ENCODE results near the gene PCBP1.
"Not testable (repeated sequence)": the region's sequence is repeated elsewhere in the genome, so short reads cannot be mapped to it uniquely, and the experiment has no call there.

Gene PCBP1

DNA sequence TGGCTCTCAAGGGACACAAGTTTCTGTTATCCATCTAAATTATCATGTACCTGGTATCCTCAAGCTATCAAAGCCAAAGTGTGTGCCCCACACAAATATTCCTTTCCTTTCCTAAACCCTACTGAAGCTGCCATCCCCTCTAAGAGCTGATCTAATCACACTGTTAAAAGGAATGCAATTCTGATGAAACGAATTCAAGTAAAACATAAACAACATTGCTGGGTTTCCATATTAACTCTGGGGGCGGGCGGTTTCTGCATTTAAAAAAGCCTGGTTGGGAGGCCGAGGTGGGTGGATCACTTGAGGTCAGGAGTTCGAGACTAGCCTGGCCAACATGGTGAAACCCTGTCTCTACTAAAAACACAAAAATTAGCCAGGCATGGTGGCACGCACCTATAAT lies 41.9 kb upstream of the PCBP1 start:
- Histone ChIP-seq H3K27ac (ENCODE audit: insufficient read depth in 1 of 2, low read depth in 1 of 2, low read length in 2 of 2, poor library complexity in 1 of 2, severe bottlenecking in 2 of 2) (no peak overlapping the region), H3K27me3 (replicated peaks in 2 of 5; ENCODE audit: control insufficient read depth in 4 of 5, insufficient read depth in 5 of 5, low read length in 4 of 5) (no peaks in the 10 kb centered on the region), H3K9me3 (ENCODE audit: control extremely low read depth in 1 of 5, control insufficient read depth in 4 of 5, insufficient read depth in 2 of 5, low read depth in 1 of 5, low read length in 4 of 5) (no peaks in the 10 kb centered on the region), H3K4me1 (ENCODE audit: control extremely low read depth in 1 of 4, control insufficient read depth in 4 of 4, insufficient read depth in 4 of 4, low read length in 3 of 4) (peaks cover 19 to 62% (median 39%) of the 10 kb centered on the region in 4 experiments), H3K4me3 (ENCODE audit: control insufficient read depth in 1 of 7, extremely low read depth in 1 of 7, insufficient read depth in 4 of 7, low read depth in 2 of 7, low read length in 6 of 7) (no peak overlapping the region), H3K36me3 (ENCODE audit: control insufficient read depth in 4 of 4, insufficient read depth in 4 of 4, low read length in 3 of 4) (peaks cover 2 to 24% (median 13%) of the 10 kb centered on the region in 4 experiments)
- WGBS (ENCODE audit: insufficient coverage), result 100% methylated on average over 3 of the region's 6 CpGs
- POLR2A ChIA-PET, result no interaction called here
- CTCF ChIA-PET, result interaction anchor here (1.1 to 2.4 kb wide), 2 partner anchors 40 to 131 kb away, joined by 3 to 6 read pairs; partner anchors contain the start of gene MXD1
- no peak for DNase-seq

DNA sequence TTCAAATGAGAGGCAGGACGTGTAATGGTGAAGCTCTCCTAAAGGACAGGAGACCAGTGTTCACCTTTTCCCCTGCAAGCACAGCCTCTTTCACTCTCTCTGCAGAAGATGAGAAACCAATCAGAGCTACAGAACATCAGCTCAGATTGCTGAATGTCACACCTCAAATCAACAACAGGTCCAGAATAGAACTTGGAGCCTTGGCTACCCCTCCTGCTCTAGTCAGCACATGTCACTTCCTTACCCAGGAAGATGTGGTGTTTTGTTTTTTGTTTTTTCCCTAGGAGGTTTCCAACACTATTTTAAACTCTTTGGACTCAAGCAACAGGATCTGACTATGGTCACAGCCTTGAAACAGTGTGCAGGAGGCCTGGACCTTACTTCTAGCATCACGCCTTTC lies 41.3 kb upstream of the PCBP1 start:
- DNase-seq, result peak in 1 of 3 donors; percentile 6
- ChIA-PET CTCF (interaction anchor here (1.1 to 2.4 kb wide), 3 partner anchors 40 to 132 kb away, joined by 3 to 6 read pairs (median 3); partner anchors contain the start of gene MXD1), POLR2A (no interaction called here)
- peaks cover 2 to 24% (median 14%) of the 10 kb centered on the region in 4 experiments for H3K36me3 ChIP-seq (ENCODE audit: control insufficient read depth in 4 of 4, insufficient read depth in 4 of 4, low read length in 3 of 4)
- WGBS (ENCODE audit: insufficient coverage), result 100% methylated on average over 2 of the region's 2 CpGs
- H3K9me3 ChIP-seq (ENCODE audit: control extremely low read depth in 1 of 5, control insufficient read depth in 4 of 5, insufficient read depth in 2 of 5, low read depth in 1 of 5, low read length in 4 of 5), result no peaks in the 10 kb centered on the region
- peak overlapping the region in 1 of 2 experiments; percentile 21 for H3K27ac ChIP-seq (ENCODE audit: insufficient read depth in 1 of 2, low read depth in 1 of 2, low read length in 2 of 2, poor library complexity in 1 of 2, severe bottlenecking in 2 of 2)
- peaks cover 19 to 62% (median 39%) of the 10 kb centered on the region in 4 experiments for H3K4me1 ChIP-seq (ENCODE audit: control extremely low read depth in 1 of 4, control insufficient read depth in 4 of 4, insufficient read depth in 4 of 4, low read length in 3 of 4)
- H3K4me3 ChIP-seq (ENCODE audit: control insufficient read depth in 1 of 7, extremely low read depth in 1 of 7, insufficient read depth in 4 of 7, low read depth in 2 of 7, low read length in 6 of 7), result no peak overlapping the region
- H3K27me3 ChIP-seq (replicated peaks in 2 of 5; ENCODE audit: control insufficient read depth in 4 of 5, insufficient read depth in 5 of 5, low read length in 4 of 5), result no peaks in the 10 kb centered on the region

DNA sequence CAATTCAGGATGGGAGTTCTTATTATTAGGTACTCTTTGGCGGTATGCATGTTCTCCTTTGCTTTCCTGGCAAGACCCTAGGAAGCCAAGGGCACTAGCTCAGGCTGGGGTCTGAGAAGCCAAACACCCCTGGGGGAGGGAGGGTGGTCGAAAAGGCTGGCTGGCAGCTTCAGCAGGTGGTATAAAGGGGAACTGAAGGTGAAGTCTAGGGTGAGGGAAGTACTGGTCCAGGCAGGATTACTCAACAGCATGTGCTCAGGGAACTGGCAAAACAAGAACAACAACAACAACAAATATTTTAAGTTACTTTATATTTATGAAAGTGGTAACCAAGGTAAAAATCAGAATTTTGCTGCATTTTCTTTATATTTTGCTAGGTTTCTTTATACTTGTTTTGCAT lies 40.7 kb upstream of the PCBP1 start:
- peak; percentile 20 to 71 (median 61) for DNase-seq
- ChIA-PET CTCF (interaction anchor here (1.5 kb wide), 1 partner anchor 130 kb away, joined by 3 read pairs; no protein-coding TSS in a partner anchor), POLR2A (interaction anchor here (0.9 kb wide), 1 partner anchor 132 kb away, joined by 4 read pairs; the partner anchor contains the start of gene MXD1)
- Histone ChIP-seq H3K9me3 (ENCODE audit: control extremely low read depth in 1 of 5, control insufficient read depth in 4 of 5, insufficient read depth in 2 of 5, low read depth in 1 of 5, low read length in 4 of 5) (no peaks in the 10 kb centered on the region), H3K27me3 (replicated peaks in 2 of 5; ENCODE audit: control insufficient read depth in 4 of 5, insufficient read depth in 5 of 5, low read length in 4 of 5) (no peaks in the 10 kb centered on the region), H3K4me3 (ENCODE audit: control insufficient read depth in 1 of 7, extremely low read depth in 1 of 7, insufficient read depth in 4 of 7, low read depth in 2 of 7, low read length in 6 of 7) (no peak overlapping the region), H3K27ac (ENCODE audit: insufficient read depth in 1 of 2, low read depth in 1 of 2, low read length in 2 of 2, poor library complexity in 1 of 2, severe bottlenecking in 2 of 2) (peak overlapping the region in 1 of 2 experiments; percentile 21), H3K4me1 (ENCODE audit: control extremely low read depth in 1 of 4, control insufficient read depth in 4 of 4, insufficient read depth in 4 of 4, low read length in 3 of 4) (peaks cover 19 to 61% (median 39%) of the 10 kb centered on the region in 4 experiments), H3K36me3 (ENCODE audit: control insufficient read depth in 4 of 4, insufficient read depth in 4 of 4, low read length in 3 of 4) (peaks cover 5 to 30% (median 17%) of the 10 kb centered on the region in 4 experiments)
- WGBS (ENCODE audit: insufficient coverage), result 23% methylated on average over 2 of the region's 2 CpGs

GRCh38 chr2:70047451-70047850 lies 39.8 kb upstream of the PCBP1 start:
- peak in 2 of 3 donors; percentile 28 to 34 for DNase-seq
- H3K9me3 ChIP-seq (ENCODE audit: control extremely low read depth in 1 of 5, control insufficient read depth in 4 of 5, insufficient read depth in 2 of 5, low read depth in 1 of 5, low read length in 4 of 5), result no peaks in the 10 kb centered on the region
- CTCF ChIA-PET, result interaction anchor here (1.4 to 1.5 kb wide), 2 partner anchors 9 to 130 kb away, joined by 3 to 4 read pairs; no protein-coding TSS in a partner anchor
- H3K27me3 ChIP-seq (replicated peaks in 2 of 5; ENCODE audit: control insufficient read depth in 4 of 5, insufficient read depth in 5 of 5, low read length in 4 of 5), result no peaks in the 10 kb centered on the region
- H3K27ac ChIP-seq (ENCODE audit: insufficient read depth in 1 of 2, low read depth in 1 of 2, low read length in 2 of 2, poor library complexity in 1 of 2, severe bottlenecking in 2 of 2), result peak overlapping the region; percentile 11 to 65
- peaks cover 5 to 34% (median 21%) of the 10 kb centered on the region in 4 experiments for H3K36me3 ChIP-seq (ENCODE audit: control insufficient read depth in 4 of 4, insufficient read depth in 4 of 4, low read length in 3 of 4)
- WGBS (ENCODE audit: insufficient coverage), result 96% methylated on average over 2 of the region's 5 CpGs
- H3K4me1 ChIP-seq (ENCODE audit: control extremely low read depth in 1 of 4, control insufficient read depth in 4 of 4, insufficient read depth in 4 of 4, low read length in 3 of 4), result peaks cover 19 to 53% (median 39%) of the 10 kb centered on the region in 4 experiments
- no peak overlapping the region for H3K4me3 ChIP-seq (ENCODE audit: control insufficient read depth in 1 of 7, extremely low read depth in 1 of 7, insufficient read depth in 4 of 7, low read depth in 2 of 7, low read length in 6 of 7)
- POLR2A ChIA-PET, result interaction anchor here (0.6 to 0.9 kb wide), 2 partner anchors 10 to 133 kb away, joined by 4 to 7 read pairs; partner anchors contain the start of gene MXD1

- no peak for DNase-seq
- H3K4me3 ChIP-seq (ENCODE audit: control insufficient read depth in 1 of 7, extremely low read depth in 1 of 7, insufficient read depth in 4 of 7, low read depth in 2 of 7, low read length in 6 of 7), result no peak overlapping the region
- no peaks in the 10 kb centered on the region for H3K9me3 ChIP-seq (ENCODE audit: control extremely low read depth in 1 of 5, control insufficient read depth in 4 of 5, insufficient read depth in 2 of 5, low read depth in 1 of 5, low read length in 4 of 5)
- no peak overlapping the region for H3K27ac ChIP-seq (ENCODE audit: insufficient read depth in 1 of 2, low read depth in 1 of 2, low read length in 2 of 2, poor library complexity in 1 of 2, severe bottlenecking in 2 of 2)
- peaks cover 14 to 35% (median 23%) of the 10 kb centered on the region in 4 experiments for H3K4me1 ChIP-seq (ENCODE audit: control extremely low read depth in 1 of 4, control insufficient read depth in 4 of 4, insufficient read depth in 4 of 4, low read length in 3 of 4)
- peaks cover 9 to 47% (median 30%) of the 10 kb centered on the region in 4 experiments for H3K36me3 ChIP-seq (ENCODE audit: control insufficient read depth in 4 of 4, insufficient read depth in 4 of 4, low read length in 3 of 4)
- WGBS (ENCODE audit: insufficient coverage), result no CpG with 5 or more reads among the region's 1 CpG
- ChIA-PET CTCF (interaction anchor here (1.3 kb wide), 1 partner anchor 94 kb away, joined by 4 read pairs; no protein-coding TSS in a partner anchor), POLR2A (no interaction called here)
- no peaks in the 10 kb centered on the region for H3K27me3 ChIP-seq (replicated peaks in 2 of 5; ENCODE audit: control insufficient read depth in 4 of 5, insufficient read depth in 5 of 5, low read length in 4 of 5)
Observed at GRCh38 chr2:70049255-70049654, 38.0 kb upstream of the PCBP1 start.

- Histone ChIP-seq H3K4me3 (ENCODE audit: control insufficient read depth in 1 of 7, extremely low read depth in 1 of 7, insufficient read depth in 4 of 7, low read depth in 2 of 7, low read length in 6 of 7) (no peak overlapping the region), H3K27me3 (replicated peaks in 2 of 5; ENCODE audit: control insufficient read depth in 4 of 5, insufficient read depth in 5 of 5, low read length in 4 of 5) (no peaks in the 10 kb centered on the region), H3K4me1 (ENCODE audit: control extremely low read depth in 1 of 4, control insufficient read depth in 4 of 4, insufficient read depth in 4 of 4, low read length in 3 of 4) (peaks cover 11 to 19% (median 15%) of the 10 kb centered on the region in 4 experiments), H3K36me3 (ENCODE audit: control insufficient read depth in 4 of 4, insufficient read depth in 4 of 4, low read length in 3 of 4) (peaks cover 14 to 57% (median 34%) of the 10 kb centered on the region in 4 experiments), H3K27ac (ENCODE audit: insufficient read depth in 1 of 2, low read depth in 1 of 2, low read length in 2 of 2, poor library complexity in 1 of 2, severe bottlenecking in 2 of 2) (no peak overlapping the region), H3K9me3 (ENCODE audit: control extremely low read depth in 1 of 5, control insufficient read depth in 4 of 5, insufficient read depth in 2 of 5, low read depth in 1 of 5, low read length in 4 of 5) (no peaks in the 10 kb centered on the region)
- no peak for DNase-seq
- ChIA-PET POLR2A (no interaction called here), CTCF (no interaction called here)
- WGBS (ENCODE audit: insufficient coverage), result 100% methylated on average over 1 of the region's 5 CpGs
Observed at GRCh38 chr2:70050631-70051425, 36.4 kb upstream of the PCBP1 start.

DNA sequence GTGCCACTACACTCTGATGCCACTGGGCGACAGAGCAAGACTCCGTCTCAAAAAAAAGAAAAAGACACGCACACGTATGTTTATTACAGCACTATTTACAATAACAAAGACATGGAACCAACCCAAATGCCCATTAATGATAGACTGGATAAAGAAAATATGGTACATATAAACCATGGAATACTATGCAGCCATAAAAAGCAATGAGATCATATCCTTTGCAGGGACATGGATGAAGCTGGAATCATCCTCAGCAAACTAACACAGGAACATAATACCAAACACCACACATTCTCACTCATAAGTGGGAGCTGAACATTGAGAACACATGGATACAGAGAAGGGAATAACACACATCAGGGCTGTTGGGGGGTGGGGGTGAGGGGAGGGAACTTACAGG lies 32.0 kb upstream of the PCBP1 start:
- H3K27me3 ChIP-seq (replicated peaks in 2 of 5; ENCODE audit: control insufficient read depth in 4 of 5, insufficient read depth in 5 of 5, low read length in 4 of 5); H3K4me3 ChIP-seq (ENCODE audit: control insufficient read depth in 1 of 7, extremely low read depth in 1 of 7, insufficient read depth in 4 of 7, low read depth in 2 of 7, low read length in 6 of 7); H3K9me3 ChIP-seq (ENCODE audit: control extremely low read depth in 1 of 5, control insufficient read depth in 4 of 5, insufficient read depth in 2 of 5, low read depth in 1 of 5, low read length in 4 of 5); POLR2A ChIA-PET; H3K4me1 ChIP-seq (ENCODE audit: control extremely low read depth in 1 of 4, control insufficient read depth in 4 of 4, insufficient read depth in 4 of 4, low read length in 3 of 4); DNase-seq; H3K27ac ChIP-seq (ENCODE audit: insufficient read depth in 1 of 2, low read depth in 1 of 2, low read length in 2 of 2, poor library complexity in 1 of 2, severe bottlenecking in 2 of 2): not testable (repeated sequence)
- CTCF ChIA-PET, result interaction anchor here (1.1 kb wide), 1 partner anchor 17 kb away, joined by 4 read pairs; no protein-coding TSS in a partner anchor
- WGBS (ENCODE audit: insufficient coverage), result no CpG with 5 or more reads among the region's 4 CpGs
- peaks cover 17 to 63% (median 30%) of the 10 kb centered on the region in 4 experiments for H3K36me3 ChIP-seq (ENCODE audit: control insufficient read depth in 4 of 4, insufficient read depth in 4 of 4, low read length in 3 of 4)

Measured in common myeloid progenitor, CD34-positive (primary cell).